Liver (tissue), 9 donors: Measurements from ENCODE around the gene PPP6R2. TPM values are rescaled to one million over a fixed set of nuclear protein-coding genes. Genes with fewer than 3 reads are reported as not detected.
"Not testable (repeated sequence)": the region's sequence is repeated elsewhere in the genome, so short reads cannot be mapped to it uniquely, and the experiment has no call there.

Experiments used
- DNase-seq: peaks from one replicate; pipeline ENCODE4 v3.0.0-alpha.2; 2017; ENCODE audit warnings: low spot score
- H3K27ac ChIP-seq, 2 donors: one replicate each; pipeline ENCODE4 v1.7.0; 2013; ENCODE audit warnings: inconsistent platforms in 2 of 2, low read length in 2 of 2, control low read depth in 1 of 2, low read depth in 1 of 2, mild to moderate bottlenecking in 1 of 2
- H3K27me3 ChIP-seq, 4 donors: one replicate each; pipeline versions ENCODE4 v1.6.1 to v1.7.0; 2013; ENCODE audit warnings: low read length in 3 of 4, inconsistent platforms in 1 of 4, mild to moderate bottlenecking in 1 of 4, moderate library complexity in 1 of 4; ENCODE audit not compliant: control insufficient read depth in 4 of 4, insufficient read depth in 4 of 4
- H3K36me3 ChIP-seq, 4 donors: one replicate each; pipeline versions ENCODE4 v1.6.1 to v1.7.0; 2013; ENCODE audit warnings: low read length in 3 of 4, mild to moderate bottlenecking in 3 of 4, low read depth in 1 of 4, moderate library complexity in 1 of 4; ENCODE audit not compliant: control insufficient read depth in 4 of 4, insufficient read depth in 3 of 4
- H3K4me1 ChIP-seq, 4 donors: one replicate each; pipeline versions ENCODE4 v1.6.1 to v1.7.0; 2013; ENCODE audit warnings: low read length in 3 of 4, mild to moderate bottlenecking in 3 of 4, moderate library complexity in 1 of 4; ENCODE audit not compliant: control insufficient read depth in 4 of 4, insufficient read depth in 4 of 4
- H3K4me3 ChIP-seq, 3 donors: one replicate each; pipeline versions ENCODE4 v1.6.1 to v1.7.0; 2013; ENCODE audit warnings: low read length in 3 of 3, control low read depth in 1 of 3, low read depth in 1 of 3, mild to moderate bottlenecking in 1 of 3
- H3K9ac ChIP-seq, 2 donors: one replicate each; pipeline ENCODE4 v1.7.0; 2013; ENCODE audit warnings: low read length in 2 of 2, mild to moderate bottlenecking in 2 of 2, moderate library complexity in 2 of 2, control low read depth in 1 of 2, low read depth in 1 of 2
- H3K9me3 ChIP-seq, 4 donors: one replicate each; pipeline versions ENCODE4 v1.6.1 to v1.7.0; 2013; ENCODE audit warnings: low read length in 3 of 4; ENCODE audit not compliant: control insufficient read depth in 4 of 4
- CTCF ChIP-seq: fragments of 150-350 bp; IDR thresholded peaks from 2 replicates; pipeline ENCODE4 v1.5.1; 2017; ENCODE audit warnings: improper control_type of control experiment, low read depth, low read length; ENCODE audit not compliant: missing input control
- EGR1 ChIP-seq, 2 donors: IDR thresholded peaks; 2 replicates each; pipeline ENCODE4 v1.6.1; 2016 to 2018; ENCODE audit warnings: antibody characterized with exemption in 2 of 2, low read depth in 2 of 2
- FOXA2 ChIP-seq: IDR thresholded peaks from 2 replicates; pipeline ENCODE4 v1.6.1; 2016; ENCODE audit warnings: antibody characterized with exemption
- GABPA ChIP-seq, 2 donors: IDR thresholded peaks in 1 of 2; conservative IDR thresholded peaks in 1 of 2; 2 replicates each; pipeline ENCODE4 v1.6.1; 2016; ENCODE audit warnings: antibody characterized with exemption in 2 of 2, mild to moderate bottlenecking in 1 of 2, moderate library complexity in 1 of 2
- HNF4G ChIP-seq: IDR thresholded peaks from 2 replicates; pipeline ENCODE4 v1.6.1; 2016; ENCODE audit warnings: antibody characterized with exemption
- MAX ChIP-seq: IDR thresholded peaks from 2 replicates; pipeline ENCODE4 v1.6.1; 2016; ENCODE audit warnings: antibody characterized with exemption
- RAD21 ChIP-seq, 2 donors: IDR thresholded peaks; 2 replicates each; pipeline ENCODE4 v1.6.1; 2016; ENCODE audit warnings: antibody characterized with exemption in 2 of 2, mild to moderate bottlenecking in 2 of 2
- RXRA ChIP-seq, 2 donors: IDR thresholded peaks; 2 replicates each; pipeline ENCODE4 v1.6.1; 2017 to 2018; ENCODE audit warnings: antibody characterized with exemption in 2 of 2, mild to moderate bottlenecking in 1 of 2
- SP1 ChIP-seq: IDR thresholded peaks from 2 replicates; pipeline ENCODE4 v1.6.1; 2018; ENCODE audit warnings: antibody characterized with exemption, mild to moderate bottlenecking
- TAF1 ChIP-seq: conservative IDR thresholded peaks from 2 replicates; pipeline ENCODE4 v1.6.1; 2016; ENCODE audit warnings: antibody characterized with exemption, mild to moderate bottlenecking
- YY1 ChIP-seq: IDR thresholded peaks from 2 replicates; pipeline ENCODE4 v1.6.1; 2016; ENCODE audit warnings: antibody characterized with exemption, mild to moderate bottlenecking
- WGBS: extraction: QIAGEN DNeasy Blood & Tissue Kit; methylation state at CpG from one replicate; pipeline ENCODE4 v1.1.7; 2013; 5-methylcytosine and 5-hydroxymethylcytosine counted together
- polyA plus RNA-seq, 2 donors: library from polyadenylated mRNA; stranded (reverse) in 1 of 2; unstranded in 1 of 2; fragments of 200-250 nt in 1 of 2; fragments of >200 nt in 1 of 2; fragmentation: Nextera tagmentation in 1 of 2; extraction: Ambion mirVana in 1 of 2; gene quantifications; one replicate each; pipeline versions ENCODE4 v1.2.1 to v1.2.3, GENCODE V29; 2013 to 2015
- total RNA-seq, 2 donors: library from RNA; depleted of rRNA; stranded (reverse); fragments of >200 nt; gene quantifications; one replicate each; pipeline ENCODE4 v1.2.3, GENCODE V29; 2014
- donor health status: healthy.
- donor health status: healthy.
- donor health status: healthy.
- donor health status: healthy.
- donor health status: healthy.

The PPP6R2 gene
- total and polyA plus RNA-seq, 4 donors, result 28.8 to 117 (median 47.2) TPM

GRCh38 chr22:50326956-50327710, 16.0 kb upstream of the PPP6R2 start, which contains the start of gene DENND6B:
Gene DENND6B, minus strand, starts transcription at chr22:50327012. Its CDS starts 24 bp downstream, at chr22:50326988.
- H3K4me3 ChIP-seq, result peak within 1 kb of the TSS; percentile 41 to 85 (median 52)
- H3K9me3 ChIP-seq, result no peaks in the 10 kb centered on the region
- H3K9ac ChIP-seq, result peak within 1 kb of the TSS; percentile 52 to 57
- TF ChIP-seq RXRA (IDR thresholded peaks at IDR 0.05), result no peak
- peak; percentile 6 to 38 for TF ChIP-seq RAD21 (IDR thresholded peaks at IDR 0.05)
- TF ChIP-seq CTCF, result peak; percentile 90
- peak in 1 of 2 donors; percentile 43 for TF ChIP-seq GABPA (IDR thresholded peaks at IDR 0.05 in 1 of 2, conservative IDR thresholded peaks at IDR 0.05 in 1 of 2)
- no peaks in the 10 kb centered on the region for H3K36me3 ChIP-seq
- peaks cover 0 to 15% (median 10%) of the 10 kb centered on the region in 4 donors for H3K4me1 ChIP-seq
- H3K27me3 ChIP-seq, result no peaks in the 10 kb centered on the region
- peak; percentile 83 for DNase-seq
- peak within 1 kb of the TSS; percentile 70 to 83 for H3K27ac ChIP-seq
- 2% methylated on average over 105 of the region's 105 CpGs for WGBS

- 77% methylated on average over 22 of the region's 22 CpGs for WGBS
- Histone ChIP-seq H3K9ac (peak overlapping the region; percentile 52 to 57), H3K9me3 (no peaks in the 10 kb centered on the region), H3K27me3 (no peaks in the 10 kb centered on the region), H3K27ac (peak overlapping the region; percentile 70 to 83), H3K4me1 (peaks cover 0 to 15% (median 10%) of the 10 kb centered on the region in 4 donors), H3K4me3 (peak overlapping the region; percentile 21 to 85 (median 52)), H3K36me3 (no peaks in the 10 kb centered on the region)
- DNase-seq, result no peak
- no peak for TF ChIP-seq SP1
These were observed 15.5 kb upstream of the PPP6R2 start for GRCh38 chr22:50327711-50328019.

GRCh38 chr22:50329236-50329635, 13.9 kb upstream of the PPP6R2 start:
- Histone ChIP-seq H3K27me3 (no peaks in the 10 kb centered on the region), H3K27ac (no peak overlapping the region), H3K9me3 (no peaks in the 10 kb centered on the region), H3K4me3 (no peak overlapping the region), H3K4me1 (peaks cover 0 to 15% (median 10%) of the 10 kb centered on the region in 4 donors), H3K9ac (no peak overlapping the region), H3K36me3 (no peaks in the 10 kb centered on the region)
- 94% methylated on average over 6 of the region's 6 CpGs for WGBS
- TF ChIP-seq EGR1 (IDR thresholded peaks at IDR 0.05; ENCODE audit: low read depth in 2 of 2), result no peak
- TF ChIP-seq YY1, result no peak
- no peak for TF ChIP-seq GABPA (IDR thresholded peaks at IDR 0.05 in 1 of 2, conservative IDR thresholded peaks at IDR 0.05 in 1 of 2)
- no peak for TF ChIP-seq RXRA (IDR thresholded peaks at IDR 0.05)
- TF ChIP-seq TAF1, result no peak
- no peak for TF ChIP-seq CTCF
- TF ChIP-seq MAX, result no peak
- TF ChIP-seq FOXA2, result no peak
- TF ChIP-seq HNF4G, result no peak
- no peak for DNase-seq

GRCh38 chr22:50334433-50334832, 8.7 kb upstream of the PPP6R2 start:
- H3K4me1 ChIP-seq, H3K9ac ChIP-seq, H3K36me3 ChIP-seq, H3K27me3 ChIP-seq, H3K4me3 ChIP-seq, H3K9me3 ChIP-seq, DNase-seq, H3K27ac ChIP-seq: not testable (repeated sequence)
- WGBS, result 92% methylated on average over 5 of the region's 5 CpGs
